OCI-LY1 (cell line): Measurements from ENCODE around the gene HIC1.

Experiments used
- EZH2 ChIP-seq: fragments of 200-600 bp; sonication (generic), shearing (Covaris generic); IDR thresholded peaks from 2 replicates; pipeline ENCODE4 v1.8.0; 2017; ENCODE audit warnings: borderline replicate concordance, mixed run types, mild to moderate bottlenecking, antibody characterized with exemption, low read length, moderate library complexity, mixed read lengths
- TF ChIP-seq, protein P1 (sequence below): fragments of 200-600 bp; sonication (generic), shearing (Covaris generic); IDR thresholded peaks from 2 replicates; pipeline ENCODE4 v1.5.1; 2017; ENCODE audit warnings: mild to moderate bottlenecking, antibody characterized with exemption, low read length, moderate library complexity, mixed read lengths

- TF ChIP-seq, protein P1, sequence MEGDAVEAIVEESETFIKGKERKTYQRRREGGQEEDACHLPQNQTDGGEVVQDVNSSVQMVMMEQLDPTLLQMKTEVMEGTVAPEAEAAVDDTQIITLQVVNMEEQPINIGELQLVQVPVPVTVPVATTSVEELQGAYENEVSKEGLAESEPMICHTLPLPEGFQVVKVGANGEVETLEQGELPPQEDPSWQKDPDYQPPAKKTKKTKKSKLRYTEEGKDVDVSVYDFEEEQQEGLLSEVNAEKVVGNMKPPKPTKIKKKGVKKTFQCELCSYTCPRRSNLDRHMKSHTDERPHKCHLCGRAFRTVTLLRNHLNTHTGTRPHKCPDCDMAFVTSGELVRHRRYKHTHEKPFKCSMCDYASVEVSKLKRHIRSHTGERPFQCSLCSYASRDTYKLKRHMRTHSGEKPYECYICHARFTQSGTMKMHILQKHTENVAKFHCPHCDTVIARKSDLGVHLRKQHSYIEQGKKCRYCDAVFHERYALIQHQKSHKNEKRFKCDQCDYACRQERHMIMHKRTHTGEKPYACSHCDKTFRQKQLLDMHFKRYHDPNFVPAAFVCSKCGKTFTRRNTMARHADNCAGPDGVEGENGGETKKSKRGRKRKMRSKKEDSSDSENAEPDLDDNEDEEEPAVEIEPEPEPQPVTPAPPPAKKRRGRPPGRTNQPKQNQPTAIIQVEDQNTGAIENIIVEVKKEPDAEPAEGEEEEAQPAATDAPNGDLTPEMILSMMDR, result no peak
- TF ChIP-seq EZH2, result no peak
Observed at GRCh38 chr17:2022647-2023240, 32.2 kb upstream of the HIC1 start.
